Panc1 (cell line): ENCODE results near the gene MLKL. TPM values are rescaled to one million over a fixed set of nuclear protein-coding genes. Genes with fewer than 3 reads are reported as not detected.

Source experiments
- ATAC-seq: fragments of 200-7000 bp; cut with Tn5 transposase; 2 replicates; pipeline ENCODE4 v1.9.1; 2020; ENCODE audit warnings: mild to moderate bottlenecking, moderate library complexity
- BruUV-seq: library from RNA; stranded (reverse); fragments of 400-500 nt; replicated peaks from 2 replicates; lab custom pipeline; 2021; lab: Mats Ljungman, UMichigan
- CTCF ChIA-PET: fragments of 300-600 bp; sonication (Branson Sonifier 250); formaldehyde crosslinking; loops from one replicate; lab custom pipeline; 2022; ENCODE audit warnings: antibody characterized with exemption; lab: Charles Lee
- POLR2A ChIA-PET: fragments of 300-600 bp; sonication (Branson Sonifier 250); formaldehyde crosslinking; loops from one replicate; lab custom pipeline; 2022; ENCODE audit warnings: antibody characterized with exemption; lab: Charles Lee
- DNase-seq: peaks from one replicate; pipeline ENCODE4 v3.0.0-alpha.2; 2010; ENCODE audit warnings: low read depth, low spot score
- H3K27ac ChIP-seq: 2 replicates; pipeline ENCODE4 v1.5.1; 2011; ENCODE audit warnings: mild to moderate bottlenecking, low read length, inconsistent platforms
- H3K27me3 ChIP-seq: fragments of 200-500 bp; sonication (Bioruptor generic); 2 replicates; pipeline ENCODE4 v1.6.0; 2014; ENCODE audit warnings: low read length, inconsistent platforms; ENCODE audit not compliant: control insufficient read depth, insufficient read depth
- H3K36me3 ChIP-seq: fragments of 200-500 bp; sonication (Bioruptor generic); 2 replicates; pipeline ENCODE4 v1.5.1; 2014; ENCODE audit warnings: inconsistent platforms, mild to moderate bottlenecking, low read length, moderate library complexity; ENCODE audit not compliant: control insufficient read depth, insufficient read depth
- H3K4me1 ChIP-seq: 2 replicates; pipeline ENCODE4 v1.5.1; 2011; ENCODE audit warnings: inconsistent platforms, mild to moderate bottlenecking, low read length, moderate library complexity; ENCODE audit not compliant: control insufficient read depth, insufficient read depth
- H3K4me3 ChIP-seq, 2 experiments: 2 replicates each; pipeline ENCODE4 v1.5.1; 2011 to 2012; ENCODE audit warnings: low read depth in 2 of 2, low read length in 2 of 2, mild to moderate bottlenecking in 2 of 2, inconsistent platforms in 1 of 2, moderate library complexity in 1 of 2
- H3K9me3 ChIP-seq: fragments of 200-500 bp; sonication (Bioruptor generic); 2 replicates; pipeline ENCODE4 v1.5.1; 2014; ENCODE audit warnings: low read depth, mild to moderate bottlenecking, inconsistent platforms, low read length, moderate library complexity; ENCODE audit not compliant: control insufficient read depth, insufficient read depth
- CTCF ChIP-seq: fragments of 450-650 bp; IDR thresholded peaks from 2 replicates; pipeline ENCODE4 v1.5.1; 2017; ENCODE audit warnings: mild to moderate bottlenecking
- POLR2AphosphoS5 ChIP-seq: IDR thresholded peaks from 2 replicates; pipeline ENCODE4 v1.6.1; 2012; ENCODE audit warnings: mild to moderate bottlenecking, low read depth, low read length, moderate library complexity
- REST ChIP-seq, 2 experiments: IDR thresholded peaks; 2 replicates each; pipeline ENCODE4 v1.6.1; 2011 to 2012; ENCODE audit warnings: low read depth in 2 of 2, control low read depth in 1 of 2, low read length in 1 of 2, mild to moderate bottlenecking in 1 of 2, moderate library complexity in 1 of 2; ENCODE audit not compliant: insufficient read depth in 1 of 2
- SIN3A ChIP-seq: IDR thresholded peaks from 2 replicates; pipeline ENCODE4 v1.6.1; 2012; ENCODE audit warnings: low read depth, mild to moderate bottlenecking, low read length, moderate library complexity, borderline replicate concordance; ENCODE audit not compliant: insufficient read depth
- TCF7L2 ChIP-seq: IDR thresholded peaks from 2 replicates; pipeline ENCODE4 v1.6.1; 2011; ENCODE audit warnings: mild to moderate bottlenecking, low read depth, low read length, inconsistent platforms
- in situ Hi-C: cut with HindIII; loops from 2 replicates; pipeline ENCODE4 v1.10.0; 2016; ENCODE audit warnings: low sequenced_read_pairs, low pct_unique_long_range_greater_than_20kb
- intact Hi-C: fragments of 100-400 bp; cut with micrococcal nuclease; formaldehyde crosslinking; loops from one replicate; pipeline ENCODE4 v1.10.0; 2022; ENCODE audit not compliant: unreplicated experiment
- total RNA-seq: library from RNA; stranded (reverse); gene quantifications from one replicate; pipeline ENCODE4 v1.2.1, GENCODE V29; 2021; ENCODE audit not compliant: unreplicated experiment

MLKL gene
- total RNA-seq, 1 experiment from 2014 or later: 4.8 TPM

DNA sequence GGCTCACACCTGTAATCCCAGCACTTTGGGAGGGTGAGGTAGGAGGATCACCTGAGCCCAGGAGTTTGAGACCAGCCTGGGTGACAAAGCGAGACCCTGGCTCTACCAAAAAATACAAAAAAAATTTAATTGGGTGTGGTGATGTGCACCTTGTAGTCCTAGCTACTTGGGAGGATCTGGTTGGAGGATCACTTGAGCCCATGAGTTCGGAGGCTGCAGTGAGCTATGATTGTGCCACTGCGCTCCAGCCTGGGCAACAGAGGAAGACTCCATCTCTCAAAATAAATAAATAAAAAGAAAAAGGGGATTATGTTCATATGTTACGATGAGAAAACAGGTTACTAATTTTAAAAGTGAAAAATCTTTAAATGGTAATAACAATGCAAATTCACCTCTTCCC, 996 bp downstream of the MLKL start:
- intact Hi-C loops: no loop called here
- Histone ChIP-seq H3K27me3 (no peaks in the 10 kb centered on the region), H3K36me3 (no peaks in the 10 kb centered on the region), H3K27ac (no peak overlapping the region), H3K9me3 (no peaks in the 10 kb centered on the region), H3K4me3 (peak overlapping the region; percentile 63 to 64), H3K4me1 (no peaks in the 10 kb centered on the region; the same call in 1 of the 2 replicates)
- no peak for TF ChIP-seq CTCF
- no peak for TF ChIP-seq SIN3A
- no peak for TF ChIP-seq POLR2AphosphoS5
- TF ChIP-seq TCF7L2: no peak
- TF ChIP-seq REST (IDR thresholded peaks at IDR 0.05; ENCODE audit: insufficient read depth in 1 of 2, low read depth in 2 of 2, low read length in 1 of 2): no peak
- DNase-seq (no peak), ATAC-seq (no peak)
- ChIA-PET CTCF (interaction anchor here (0.6 kb wide), 1 partner anchor 22 kb away, joined by 3 read pairs; no protein-coding TSS in a partner anchor), POLR2A (interaction anchor here (2.1 kb wide), 1 partner anchor 32 kb away, joined by 6 read pairs; no protein-coding TSS in a partner anchor)
- no TSS peak for BruUV-seq
- in situ Hi-C loops: no loop called here

- H3K36me3 ChIP-seq: no peaks in the 10 kb centered on the region
- DNase-seq (no peak), ATAC-seq (no peak)
- ChIA-PET POLR2A (no interaction called here), CTCF (interaction anchor here (0.5 kb wide), 1 partner anchor 14 kb away, joined by 3 read pairs; no protein-coding TSS in a partner anchor)
- intact Hi-C loops: no loop called here
- no peaks in the 10 kb centered on the region; the same call in 1 of the 2 replicates for H3K4me1 ChIP-seq
- in situ Hi-C loops: no loop called here
- no TSS peak for BruUV-seq
- no peaks in the 10 kb centered on the region for H3K9me3 ChIP-seq
- no peak for TF ChIP-seq TCF7L2
- TF ChIP-seq SIN3A: no peak
- TF ChIP-seq POLR2AphosphoS5: no peak
- no peak for TF ChIP-seq CTCF
- TF ChIP-seq REST (IDR thresholded peaks at IDR 0.05; ENCODE audit: insufficient read depth in 1 of 2, low read depth in 2 of 2, low read length in 1 of 2): no peak
- H3K4me3 ChIP-seq: peak overlapping the region; percentile 2 to 35; a peak in 3 of 4 replicates
- peak overlapping the region; percentile 44; the same call in 1 of the 2 replicates for H3K27ac ChIP-seq
- H3K27me3 ChIP-seq: no peaks in the 10 kb centered on the region
Observed at GRCh38 chr16:74698222-74698621, 2.4 kb downstream of the MLKL start.
